HepG2 (cell line): Measurements from ENCODE around the gene GPS1. TPM values are rescaled to one million over a fixed set of nuclear protein-coding genes. Genes with fewer than 3 reads are reported as not detected.

ENCODE experiments used
- ARNT2 ChIP-seq: sonication (generic); formaldehyde crosslinking; IDR thresholded peaks from 2 replicates; pipeline ENCODE4 v1.8.0; 2022; ENCODE audit warnings: mild to moderate bottlenecking, low read depth, missing genetic modification reagents, moderate library complexity
- CHCHD3 ChIP-seq: sonication (generic); formaldehyde crosslinking; IDR thresholded peaks from 2 replicates; pipeline ENCODE4 v1.8.0; 2022; ENCODE audit warnings: mild to moderate bottlenecking, missing genetic modification reagents, moderate library complexity
- CREB1 ChIP-seq, 2 experiments: fragments of 450-650 bp in 1 of 2; IDR thresholded peaks; 2 replicates each; pipeline ENCODE4 v1.6.1; 2016 to 2017; ENCODE audit warnings: control low read depth in 1 of 2, mild to moderate bottlenecking in 1 of 2, missing compliant biosample characterization in 1 of 2, missing genetic modification characterization in 1 of 2
- HOXA9 ChIP-seq: sonication (generic); formaldehyde crosslinking; IDR thresholded peaks from 2 replicates; pipeline ENCODE4 v1.8.1; 2022; ENCODE audit warnings: missing genetic modification reagents, mild to moderate bottlenecking, moderate library complexity, borderline replicate concordance
- IRX3 ChIP-seq: sonication (generic); formaldehyde crosslinking; IDR thresholded peaks from 2 replicates; pipeline ENCODE4 v1.8.1; 2023; ENCODE audit warnings: mild to moderate bottlenecking, low read depth, missing genetic modification reagents, borderline replicate concordance
- MATR3 ChIP-seq: sonication (generic); formaldehyde crosslinking; IDR thresholded peaks from 2 replicates; pipeline ENCODE4 v1.4.0; 2020; ENCODE audit warnings: missing genetic modification reagents
- MBNL3 ChIP-seq: fragments of 250-450 bp; sonication (Bioruptor Pico); conservative IDR thresholded peaks from 2 replicates; pipeline ENCODE4 v1.8.0; 2022; ENCODE audit warnings: mild to moderate bottlenecking, inconsistent platforms
- PAXIP1 ChIP-seq: sonication (generic); formaldehyde crosslinking; conservative IDR thresholded peaks from 2 replicates; pipeline ENCODE4 v1.4.0; 2020; ENCODE audit warnings: mild to moderate bottlenecking, missing genetic modification reagents, moderate library complexity
- PHF20 ChIP-seq: sonication (generic); formaldehyde crosslinking; IDR thresholded peaks from 2 replicates; pipeline ENCODE4 v1.5.0; 2020; ENCODE audit warnings: mild to moderate bottlenecking, missing genetic modification reagents
- ZFP36 ChIP-seq: fragments of 150-350 bp; IDR thresholded peaks from 2 replicates; pipeline ENCODE4 v1.6.1; 2018; ENCODE audit warnings: borderline replicate concordance, low read length, low read depth; ENCODE audit not compliant: partially characterized antibody
- ZNF383 ChIP-seq: sonication (generic); formaldehyde crosslinking; IDR thresholded peaks from 2 replicates; pipeline ENCODE4 v1.4.0; 2020; ENCODE audit warnings: missing genetic modification reagents, mild to moderate bottlenecking, borderline replicate concordance
- ZNF501 ChIP-seq: sonication (generic); formaldehyde crosslinking; IDR thresholded peaks from 2 replicates; pipeline ENCODE4 v1.5.1; 2020; ENCODE audit warnings: mild to moderate bottlenecking, moderate library complexity, missing genetic modification reagents
- ZNF546 ChIP-seq: sonication (generic); formaldehyde crosslinking; conservative IDR thresholded peaks from 2 replicates; pipeline ENCODE4 v1.8.1; 2023; ENCODE audit warnings: mild to moderate bottlenecking, missing genetic modification reagents
- ZNF784 ChIP-seq: sonication (generic); formaldehyde crosslinking; IDR thresholded peaks from 2 replicates; pipeline ENCODE4 v1.5.1; 2020; ENCODE audit warnings: missing genetic modification reagents, mild to moderate bottlenecking, borderline replicate concordance
- polyA plus RNA-seq, 8 experiments: library from polyadenylated mRNA; depleted of rRNA in 3 of 8; stranded (reverse) in 7 of 8; unstranded in 1 of 8; fragments of >200 nt; fragmentation: Illumina TruSeq in 4 of 8; extraction: Trizol in 4 of 8; gene quantifications; 2 replicates each; pipeline versions ENCODE4 v1.2.1 to v1.2.3, GENCODE V29; 2011 to 2016; ENCODE audit warnings: low read depth in 4 of 8, missing spikeins in 1 of 8, mixed read lengths in 1 of 8; ENCODE audit not compliant: insufficient read depth in 1 of 8
- total RNA-seq, 5 experiments: library from RNA; depleted of rRNA; stranded (reverse); fragments of >200 nt; fragmentation: Illumina TruSeq; extraction: Trizol; gene quantifications; 2 replicates each; pipeline ENCODE4 v1.2.3, GENCODE V29; 2016; ENCODE audit warnings: low read depth in 1 of 5
- TF ChIP-seq, protein P1 (sequence below): sonication (generic); formaldehyde crosslinking; conservative IDR thresholded peaks from 2 replicates; pipeline ENCODE4 v1.8.0; 2022; ENCODE audit warnings: missing genetic modification reagents
- TF ChIP-seq, protein P2 (sequence below): sonication (generic); formaldehyde crosslinking; IDR thresholded peaks from 2 replicates; pipeline ENCODE4 v1.8.0; 2022; ENCODE audit warnings: low read depth, missing genetic modification reagents
- TF ChIP-seq, protein P3 (sequence below): sonication (generic); formaldehyde crosslinking; IDR thresholded peaks from 2 replicates; pipeline ENCODE4 v1.5.0; 2020; ENCODE audit warnings: missing genetic modification reagents

The GPS1 gene
- total and polyA plus RNA-seq, 2 of the 13 experiments (the other 11 are each of a cell fraction or from before 2014, with no cell fraction given), result 124 to 128 TPM

DNA sequence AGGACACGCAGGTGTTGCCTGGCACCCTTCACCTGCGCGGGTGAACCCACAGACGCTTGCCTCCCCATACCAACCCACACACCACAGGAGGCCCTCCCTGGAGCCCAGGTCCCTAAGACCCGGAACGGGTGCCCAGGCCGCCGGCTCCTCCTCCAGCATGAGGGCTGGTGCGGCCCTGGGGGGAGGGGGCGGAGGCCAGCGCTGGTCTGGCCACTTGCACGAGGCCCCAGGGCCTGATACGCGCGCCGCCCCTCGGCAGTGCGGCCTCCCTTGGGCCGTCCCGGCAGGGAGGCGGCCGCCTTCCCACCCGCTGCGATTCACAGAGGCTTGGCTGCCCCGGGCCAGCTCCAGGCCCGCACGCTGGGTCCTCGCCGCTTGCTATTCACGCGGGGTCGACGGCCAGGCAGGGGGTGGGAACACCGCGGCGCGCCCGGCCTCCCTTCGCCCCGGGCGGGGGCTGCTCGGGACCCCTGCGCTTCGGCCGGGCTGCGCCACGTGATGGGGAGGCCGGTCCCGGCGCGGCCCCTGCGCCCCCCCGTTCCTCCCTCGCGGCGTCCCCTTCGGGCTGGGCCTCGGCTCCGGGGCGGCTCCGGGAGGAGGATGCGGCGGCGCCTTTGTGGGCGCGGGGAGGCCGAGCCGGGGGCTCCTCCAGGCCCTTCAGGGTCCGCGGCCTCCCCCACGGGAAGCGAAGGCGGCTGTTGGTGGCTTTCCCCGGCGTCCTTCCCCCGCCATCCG, 45.7 kb downstream of the GPS1 start (continued):
- TF ChIP-seq, protein P1, sequence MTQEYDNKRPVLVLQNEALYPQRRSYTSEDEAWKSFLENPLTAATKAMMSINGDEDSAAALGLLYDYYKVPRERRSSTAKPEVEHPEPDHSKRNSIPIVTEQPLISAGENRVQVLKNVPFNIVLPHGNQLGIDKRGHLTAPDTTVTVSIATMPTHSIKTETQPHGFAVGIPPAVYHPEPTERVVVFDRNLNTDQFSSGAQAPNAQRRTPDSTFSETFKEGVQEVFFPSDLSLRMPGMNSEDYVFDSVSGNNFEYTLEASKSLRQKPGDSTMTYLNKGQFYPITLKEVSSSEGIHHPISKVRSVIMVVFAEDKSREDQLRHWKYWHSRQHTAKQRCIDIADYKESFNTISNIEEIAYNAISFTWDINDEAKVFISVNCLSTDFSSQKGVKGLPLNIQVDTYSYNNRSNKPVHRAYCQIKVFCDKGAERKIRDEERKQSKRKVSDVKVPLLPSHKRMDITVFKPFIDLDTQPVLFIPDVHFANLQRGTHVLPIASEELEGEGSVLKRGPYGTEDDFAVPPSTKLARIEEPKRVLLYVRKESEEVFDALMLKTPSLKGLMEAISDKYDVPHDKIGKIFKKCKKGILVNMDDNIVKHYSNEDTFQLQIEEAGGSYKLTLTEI (CRISPR knock-in tag), result no peak
- TF ChIP-seq CHCHD3 (CRISPR knock-in tag) (peak; percentile 41; the same call in 1 of the 2 replicates), PHF20 (CRISPR knock-in tag) (peak; percentile 6; the same call in 1 of the 2 replicates), CREB1 (IDR thresholded peaks at IDR 0.05) (no peak), CREB1 (CRISPR knock-in tag; IDR thresholded peaks at IDR 0.05) (no peak), HOXA9 (CRISPR knock-in tag) (no peak; the same call in 1 of the 2 replicates), PAXIP1 (0 out of 2 replicates have a peak, but pooled peaks have one; percentile 26), ZNF784 (CRISPR knock-in tag) (no peak), ARNT2 (CRISPR knock-in tag) (no peak; the same call in 1 of the 2 replicates), MATR3 (no peak), ZNF546 (CRISPR knock-in tag) (no peak), ZFP36 (no peak), MBNL3 (CRISPR knock-in tag) (no peak), ZNF383 (CRISPR knock-in tag) (no peak), ZNF501 (CRISPR knock-in tag) (peak; percentile 63), IRX3 (CRISPR knock-in tag) (no peak)
- TF ChIP-seq, protein P2, sequence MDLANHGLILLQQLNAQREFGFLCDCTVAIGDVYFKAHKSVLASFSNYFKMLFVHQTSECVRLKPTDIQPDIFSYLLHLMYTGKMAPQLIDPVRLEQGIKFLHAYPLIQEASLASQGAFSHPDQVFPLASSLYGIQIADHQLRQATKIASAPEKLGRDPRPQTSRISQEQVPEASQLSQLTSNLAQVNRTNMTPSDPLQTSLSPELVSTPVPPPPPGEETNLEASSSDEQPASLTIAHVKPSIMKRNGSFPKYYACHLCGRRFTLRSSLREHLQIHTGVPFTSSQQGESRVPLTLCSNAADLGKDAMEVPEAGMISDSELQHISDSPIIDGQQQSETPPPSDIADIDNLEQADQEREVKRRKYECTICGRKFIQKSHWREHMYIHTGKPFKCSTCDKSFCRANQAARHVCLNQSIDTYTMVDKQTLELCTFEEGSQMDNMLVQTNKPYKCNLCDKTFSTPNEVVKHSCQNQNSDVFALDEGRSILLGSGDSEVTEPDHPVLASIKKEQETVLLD, result no peak; the same call in 1 of the 2 replicates
- TF ChIP-seq, protein P3, sequence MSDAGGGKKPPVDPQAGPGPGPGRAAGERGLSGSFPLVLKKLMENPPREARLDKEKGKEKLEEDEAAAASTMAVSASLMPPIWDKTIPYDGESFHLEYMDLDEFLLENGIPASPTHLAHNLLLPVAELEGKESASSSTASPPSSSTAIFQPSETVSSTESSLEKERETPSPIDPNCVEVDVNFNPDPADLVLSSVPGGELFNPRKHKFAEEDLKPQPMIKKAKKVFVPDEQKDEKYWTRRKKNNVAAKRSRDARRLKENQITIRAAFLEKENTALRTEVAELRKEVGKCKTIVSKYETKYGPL (CRISPR knock-in tag), result no peak
